Bronchial epithelial cell (primary cell): ENCODE measurements around the gene TSSK1B. TPM values are rescaled to one million over a fixed set of nuclear protein-coding genes. Genes with fewer than 3 reads are reported as not detected.

Source experiments
- DNase-seq: peaks from one replicate; pipeline ENCODE4 v3.0.0-alpha.2; 2010; ENCODE audit warnings: low read depth
- FAIRE-seq: peaks from 2 replicates; lab custom pipeline; 2011; peaks lifted over from hg19 to GRCh38; lab: Jason Lieb, UNC
- H3K27me3 ChIP-seq: 2 replicates; pipeline ENCODE4 v1.5.1; 2011; ENCODE audit warnings: low read length; ENCODE audit not compliant: control insufficient read depth, insufficient read depth
- H3K36me3 ChIP-seq: 2 replicates; pipeline ENCODE4 v1.5.1; 2011; ENCODE audit warnings: low read length; ENCODE audit not compliant: control insufficient read depth, insufficient read depth
- H3K4me3 ChIP-seq: 2 replicates; pipeline ENCODE4 v1.5.1; 2011; ENCODE audit warnings: mild to moderate bottlenecking, low read depth, low read length, control low read depth
- total RNA-seq: library from RNA; depleted of rRNA; stranded (reverse); fragments of >200 nt; gene quantifications from 2 replicates; pipeline ENCODE4 v1.2.1, GENCODE V29; 2014
- TF ChIP-seq, protein P1 (sequence below): IDR thresholded peaks from 2 replicates; pipeline ENCODE4 v1.5.1; 2011; ENCODE audit warnings: mild to moderate bottlenecking, moderate library complexity, low read length, control low read depth, inconsistent platforms; ENCODE audit not compliant: insufficient read depth, severe bottlenecking

The TSSK1B gene
- total RNA-seq, 1 donor from 2014 or later = 0.26 TPM

- peak; percentile 40 for FAIRE-seq
- Histone ChIP-seq H3K36me3 (no peaks in the 10 kb centered on the region), H3K4me3 (no peak overlapping the region), H3K27me3 (no peaks in the 10 kb centered on the region)
- DNase-seq = no peak
- TF ChIP-seq, protein P1, sequence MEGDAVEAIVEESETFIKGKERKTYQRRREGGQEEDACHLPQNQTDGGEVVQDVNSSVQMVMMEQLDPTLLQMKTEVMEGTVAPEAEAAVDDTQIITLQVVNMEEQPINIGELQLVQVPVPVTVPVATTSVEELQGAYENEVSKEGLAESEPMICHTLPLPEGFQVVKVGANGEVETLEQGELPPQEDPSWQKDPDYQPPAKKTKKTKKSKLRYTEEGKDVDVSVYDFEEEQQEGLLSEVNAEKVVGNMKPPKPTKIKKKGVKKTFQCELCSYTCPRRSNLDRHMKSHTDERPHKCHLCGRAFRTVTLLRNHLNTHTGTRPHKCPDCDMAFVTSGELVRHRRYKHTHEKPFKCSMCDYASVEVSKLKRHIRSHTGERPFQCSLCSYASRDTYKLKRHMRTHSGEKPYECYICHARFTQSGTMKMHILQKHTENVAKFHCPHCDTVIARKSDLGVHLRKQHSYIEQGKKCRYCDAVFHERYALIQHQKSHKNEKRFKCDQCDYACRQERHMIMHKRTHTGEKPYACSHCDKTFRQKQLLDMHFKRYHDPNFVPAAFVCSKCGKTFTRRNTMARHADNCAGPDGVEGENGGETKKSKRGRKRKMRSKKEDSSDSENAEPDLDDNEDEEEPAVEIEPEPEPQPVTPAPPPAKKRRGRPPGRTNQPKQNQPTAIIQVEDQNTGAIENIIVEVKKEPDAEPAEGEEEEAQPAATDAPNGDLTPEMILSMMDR = no peak
Observed at GRCh38 chr5:113452941-113453340, 18.2 kb upstream of the TSSK1B start.

GRCh38 chr5:113451797-113452196 is 17.0 kb upstream of the TSSK1B start:
- FAIRE-seq (no peak), DNase-seq (no peak)
- H3K4me3 ChIP-seq = no peak overlapping the region
- peaks cover 1% of the 10 kb centered on the region for H3K36me3 ChIP-seq
- TF ChIP-seq, protein P1 = no peak
- H3K27me3 ChIP-seq = no peaks in the 10 kb centered on the region

DNA sequence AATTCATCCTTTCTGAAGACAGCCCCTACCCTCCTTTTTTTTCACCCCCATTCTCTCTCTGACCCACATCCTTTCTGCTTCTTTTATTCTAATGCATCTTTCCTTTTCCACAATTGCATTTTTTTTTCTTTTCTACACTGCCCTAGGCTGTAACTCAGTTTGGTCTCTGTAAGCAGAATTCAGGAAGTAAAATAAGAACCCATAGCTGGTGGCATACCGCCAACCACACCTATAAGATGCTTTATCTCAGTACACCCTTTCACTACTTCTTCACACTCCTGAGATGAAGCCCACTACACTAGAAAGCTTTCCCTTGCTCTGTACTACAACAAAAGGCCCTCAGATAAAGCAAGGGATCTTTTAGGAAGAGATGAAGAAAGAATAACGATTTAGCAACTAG is 16.1 kb upstream of the TSSK1B start:
- Histone ChIP-seq H3K27me3 (no peaks in the 10 kb centered on the region), H3K4me3 (no peak overlapping the region), H3K36me3 (peaks cover 1% of the 10 kb centered on the region)
- DNase-seq = no peak
- FAIRE-seq = no peak
- TF ChIP-seq, protein P1 = no peak

GRCh38 chr5:113450462-113450861 is 15.7 kb upstream of the TSSK1B start:
- DNase-seq = no peak
- TF ChIP-seq, protein P1 = no peak
- Histone ChIP-seq H3K27me3 (no peaks in the 10 kb centered on the region), H3K36me3 (peaks cover 1% of the 10 kb centered on the region), H3K4me3 (no peak overlapping the region)
- FAIRE-seq = no peak

- TF ChIP-seq, protein P1 = no peak
- DNase-seq (no peak), FAIRE-seq (no peak)
- Histone ChIP-seq H3K4me3 (no peak overlapping the region), H3K27me3 (no peaks in the 10 kb centered on the region), H3K36me3 (peaks cover 1% of the 10 kb centered on the region)
Observed at GRCh38 chr5:113448252-113448651, 13.5 kb upstream of the TSSK1B start.

DNA sequence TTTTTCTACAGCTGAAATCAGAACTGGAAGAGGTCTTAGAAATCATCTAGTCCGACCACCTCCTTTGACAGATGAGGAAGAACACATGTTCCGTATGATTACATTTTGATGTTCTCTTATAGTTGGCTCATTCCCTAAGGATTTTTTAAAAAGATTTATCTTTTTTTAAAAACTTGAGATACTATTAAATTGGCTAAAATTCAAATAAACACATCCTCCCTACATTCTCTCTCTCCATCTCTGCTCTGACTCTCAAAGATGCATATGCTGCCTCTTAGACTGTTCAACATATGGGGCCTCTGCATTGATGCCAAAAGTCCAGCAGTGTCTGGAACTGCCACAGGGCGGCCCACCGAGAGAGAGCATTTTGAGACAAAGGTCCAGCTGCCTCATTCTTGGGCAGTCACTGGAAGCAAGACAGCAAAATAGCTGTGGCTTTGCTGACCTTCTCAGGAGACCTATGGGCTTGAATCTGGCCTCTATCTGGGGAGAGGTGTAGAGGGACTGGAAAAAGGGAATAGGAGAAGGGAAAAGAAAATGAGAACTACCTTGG is 12.8 kb upstream of the TSSK1B start:
- FAIRE-seq (no peak), DNase-seq (no peak)
- TF ChIP-seq, protein P1 = no peak
- no peaks in the 10 kb centered on the region for H3K27me3 ChIP-seq
- peaks cover 1% of the 10 kb centered on the region for H3K36me3 ChIP-seq
- H3K4me3 ChIP-seq = no peak overlapping the region
